ENCODE results near the gene NSUN6.

The NSUN6 gene

DNA sequence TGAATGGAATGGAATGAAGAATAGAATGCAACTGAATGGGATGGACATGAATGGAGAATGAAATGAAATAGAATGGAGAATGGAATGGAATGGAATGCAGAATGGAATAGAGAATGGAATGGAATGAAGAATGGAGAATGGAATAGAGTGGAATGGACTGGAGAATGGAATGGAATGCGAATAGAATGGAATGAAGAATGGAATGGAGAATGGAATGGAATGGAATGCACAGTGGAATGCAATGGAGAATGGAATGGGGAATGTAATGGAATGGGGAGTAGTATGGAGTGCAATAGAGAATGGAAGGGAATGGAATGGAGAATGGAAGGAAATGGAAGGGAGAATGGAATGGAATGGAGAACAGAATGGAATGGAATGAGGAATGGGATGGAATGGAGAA is 93.4 kb downstream of the NSUN6 start:
- ATAC-seq, result no peak

- ATAC-seq, result no peak
Observed at GRCh38 chr10:18556522-18557147, 94.8 kb downstream of the NSUN6 start.

DNA sequence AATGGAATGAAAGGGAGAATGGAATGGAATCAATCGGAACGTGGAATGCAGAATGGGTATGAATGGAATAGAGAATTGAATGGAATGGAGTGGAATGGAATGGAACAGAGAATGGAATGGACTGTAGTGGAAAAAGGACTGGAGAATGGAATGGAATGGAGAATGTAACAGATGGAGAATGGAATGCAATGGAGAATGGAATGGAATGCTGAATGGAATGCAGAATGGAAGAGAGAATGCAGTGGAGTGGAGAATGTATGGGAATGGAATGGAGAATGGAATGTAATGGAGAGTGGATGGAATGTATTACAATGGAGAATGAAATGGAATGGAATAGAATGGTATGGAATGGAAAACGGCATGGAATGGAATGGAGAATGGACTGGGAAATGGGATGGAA is 96.9 kb downstream of the NSUN6 start:
- ATAC-seq, result no peak

DNA sequence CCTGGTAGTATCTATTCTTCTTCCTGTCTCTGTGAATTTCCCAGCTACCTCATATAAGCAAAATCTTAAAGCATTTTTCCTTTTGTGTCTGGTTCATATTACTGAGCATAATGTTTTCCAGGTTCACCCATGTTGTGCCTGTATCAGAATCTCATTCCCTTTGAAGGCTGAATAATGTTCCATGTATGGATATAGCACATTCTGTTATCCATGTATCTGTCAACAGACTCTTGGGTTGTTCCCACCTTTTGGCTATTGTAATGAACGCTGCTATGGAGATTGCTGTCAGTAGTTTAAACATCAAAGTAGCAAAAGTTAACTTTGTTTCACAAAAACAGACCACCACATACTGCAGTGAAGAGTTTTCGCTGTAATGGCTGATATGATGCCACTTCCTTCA is 99.9 kb downstream of the NSUN6 start:
- no peak for ATAC-seq

GRCh38 chr10:18549105-18549504 is 102.3 kb downstream of the NSUN6 start:
- no peak for ATAC-seq

DNA sequence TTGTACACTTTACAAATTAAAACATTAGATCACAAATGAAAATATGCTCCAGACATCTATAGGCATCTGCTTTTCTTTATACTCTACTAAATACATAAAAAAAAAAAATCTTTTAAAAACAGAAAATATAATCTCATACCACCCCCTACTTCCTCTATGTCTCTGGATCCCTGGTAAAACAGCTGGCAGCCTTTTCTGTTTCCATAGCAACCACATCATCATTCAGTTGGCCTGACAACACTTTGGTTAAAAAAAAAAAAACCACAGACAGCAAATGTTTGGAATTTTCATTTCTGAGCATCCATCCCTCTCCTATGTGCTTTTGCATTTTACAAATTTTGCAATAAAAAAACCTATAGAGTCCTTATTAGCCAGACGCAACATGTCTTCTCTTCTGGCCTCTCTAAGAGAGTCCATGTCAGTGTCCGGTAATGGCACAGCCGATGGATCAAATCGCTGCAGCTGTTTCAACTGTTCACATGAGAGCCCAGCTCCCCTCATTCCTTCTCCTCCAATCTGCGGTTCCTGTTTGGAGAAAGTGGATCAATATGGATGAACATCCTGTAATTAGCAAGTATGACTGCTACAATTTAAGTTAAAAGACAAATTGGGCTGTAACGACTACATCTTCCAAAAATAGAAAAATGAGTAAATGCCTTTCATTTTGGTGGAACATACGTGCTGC is 105.6 kb downstream of the NSUN6 start:
- ATAC-seq, result no peak

- no peak for ATAC-seq
Observed at GRCh38 chr10:18542832-18543231, 108.6 kb downstream of the NSUN6 start.

GRCh38 chr10:18540195-18540594 is 111.2 kb downstream of the NSUN6 start:
- no peak for ATAC-seq

- no peak for ATAC-seq
Observed at GRCh38 chr10:18539335-18539734, 112.1 kb downstream of the NSUN6 start.

DNA sequence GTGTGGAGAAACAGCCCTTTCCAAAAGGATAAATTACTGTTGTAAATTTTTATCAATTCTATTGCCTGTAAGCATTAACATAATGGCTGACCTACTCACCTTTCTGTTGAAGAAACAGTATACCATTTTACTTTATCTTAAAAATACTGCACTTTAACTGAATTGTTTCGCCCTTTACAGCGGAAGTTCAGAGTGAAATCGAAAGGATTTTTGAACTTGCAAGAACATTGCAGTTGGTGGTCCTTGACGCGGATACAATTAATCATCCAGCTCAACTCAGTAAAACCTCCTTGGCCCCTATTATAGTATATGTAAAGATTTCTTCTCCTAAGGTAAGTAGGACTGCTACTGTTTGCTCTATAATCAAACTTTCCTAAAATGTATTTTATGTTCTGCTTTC is 117.5 kb downstream of the NSUN6 start:
- ATAC-seq, result no peak

DNA sequence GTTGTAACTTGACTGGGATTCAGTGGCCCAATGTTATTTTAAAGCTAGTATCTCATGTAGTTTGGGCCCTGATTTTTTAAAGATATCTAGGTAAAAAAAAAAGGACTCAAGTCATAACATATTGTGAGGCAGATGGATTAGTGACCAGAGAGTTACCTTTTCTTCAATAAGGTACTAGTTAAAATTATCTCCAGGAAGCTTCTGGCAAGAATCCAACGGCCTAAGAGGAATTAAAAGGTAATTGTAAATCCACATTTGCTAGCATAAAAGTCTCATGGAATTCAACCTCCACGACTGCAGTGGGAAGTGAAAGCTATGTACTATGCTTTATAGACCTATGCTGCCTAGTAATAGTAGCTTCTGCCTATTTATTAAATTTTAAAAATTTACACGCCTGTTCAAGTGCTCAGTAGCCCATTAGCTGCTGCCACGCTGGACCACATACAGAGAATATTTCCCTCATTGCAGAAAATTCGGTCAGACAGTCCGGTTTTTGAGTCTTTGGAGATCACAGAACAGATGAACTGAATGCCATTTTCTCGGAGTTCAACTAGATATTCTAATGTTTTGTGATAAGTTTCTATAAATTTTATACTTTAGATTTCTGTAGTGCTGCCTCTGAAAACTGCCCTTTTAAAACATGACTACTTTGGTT is 118.4 kb downstream of the NSUN6 start:
- ATAC-seq, result no peak

DNA sequence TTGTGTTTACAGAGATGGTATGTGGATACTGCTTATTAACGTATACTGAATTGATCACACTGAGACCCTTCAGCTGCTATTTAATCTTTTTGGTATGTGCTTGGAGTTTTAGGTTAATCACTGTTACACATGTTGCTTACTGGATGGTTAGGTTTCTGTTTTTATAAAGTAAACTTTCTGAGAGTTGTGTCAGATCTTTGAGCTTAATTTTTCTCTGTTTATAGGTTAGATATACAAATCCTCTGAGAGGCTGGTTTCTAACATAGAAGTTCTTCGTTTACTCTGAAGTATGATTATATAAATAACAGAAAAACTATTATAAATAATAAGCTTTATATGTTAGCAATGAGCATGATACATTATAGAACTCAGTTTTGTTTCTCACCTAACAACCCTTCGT is 123.1 kb downstream of the NSUN6 start:
- no peak for ATAC-seq

- ATAC-seq, result no peak
Observed at GRCh38 chr10:18527687-18528086, 123.7 kb downstream of the NSUN6 start.

DNA sequence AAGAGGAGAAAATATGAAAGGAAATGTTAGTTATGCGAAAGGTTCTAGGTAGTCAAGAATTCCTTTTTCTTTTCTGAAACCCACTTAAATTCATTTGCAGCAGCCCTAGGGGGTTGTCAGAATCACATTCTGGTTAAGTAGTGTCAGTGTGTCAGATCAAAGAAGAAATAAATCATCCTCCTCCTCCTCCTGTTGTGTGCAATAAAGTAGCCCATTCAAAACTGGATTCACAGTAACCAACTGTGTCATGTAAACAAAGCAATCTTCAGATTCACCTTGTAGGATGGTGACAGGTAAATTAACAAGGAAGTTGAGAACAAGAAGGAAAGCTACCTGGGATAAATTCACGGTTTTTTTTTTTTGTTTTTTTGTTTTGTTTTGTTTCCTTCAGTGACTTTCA is 127.5 kb downstream of the NSUN6 start:
- no peak for ATAC-seq

GRCh38 chr10:18523025-18523424 is 128.4 kb downstream of the NSUN6 start:
- ATAC-seq, result no peak

GRCh38 chr10:18516851-18517250 is 134.5 kb downstream of the NSUN6 start:
- ATAC-seq, result no peak

GRCh38 chr10:18514537-18514936 is 136.8 kb downstream of the NSUN6 start:
- no peak for ATAC-seq

DNA sequence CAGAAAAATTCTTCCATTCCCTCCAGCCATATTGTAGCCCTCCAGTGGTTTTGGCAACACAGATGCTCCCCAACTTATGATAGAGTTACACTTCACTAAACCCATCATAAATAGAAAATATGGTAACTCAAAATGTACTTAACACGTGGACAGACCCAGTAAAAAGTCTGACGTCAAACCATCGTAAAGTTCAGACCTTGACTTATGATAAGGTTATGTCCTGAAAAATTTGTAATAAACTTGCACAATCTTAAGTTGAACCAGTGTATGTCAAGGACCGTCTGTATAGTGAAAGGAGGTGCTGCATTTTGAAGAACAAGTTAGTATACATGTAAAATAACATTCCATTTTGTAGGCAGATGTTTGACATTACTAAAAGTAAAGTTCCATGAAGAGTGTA is 142.8 kb downstream of the NSUN6 start:
- ATAC-seq, result no peak

- no peak for ATAC-seq
Observed at GRCh38 chr10:18505456-18506118, 145.8 kb downstream of the NSUN6 start.

GRCh38 chr10:18504161-18504560 is 147.2 kb downstream of the NSUN6 start:
- no peak for ATAC-seq

- ATAC-seq, result peak in 1 of 2 donors; percentile 15
Observed at GRCh38 chr10:18501629-18502028, 149.8 kb downstream of the NSUN6 start.

DNA sequence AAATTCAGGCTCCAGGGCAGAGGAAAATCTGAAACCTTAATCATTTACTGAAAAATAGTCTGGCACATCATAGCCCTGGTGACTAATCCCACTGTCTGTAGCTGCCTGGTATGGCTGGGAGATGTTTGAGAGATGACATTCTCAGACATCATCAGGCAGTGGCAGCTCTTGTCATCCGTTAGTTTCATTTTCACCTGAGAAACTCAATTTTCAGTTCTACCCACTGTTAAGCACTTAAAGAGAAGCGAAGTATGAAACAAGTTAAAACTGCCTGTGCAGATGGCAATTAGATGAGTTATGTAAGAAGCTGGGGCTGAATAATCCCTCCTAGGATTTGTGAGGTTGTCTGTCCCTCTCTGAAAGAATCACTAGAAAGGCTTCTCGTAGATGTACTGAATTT is 150.2 kb downstream of the NSUN6 start:
- peak; percentile 97 for ATAC-seq

DNA sequence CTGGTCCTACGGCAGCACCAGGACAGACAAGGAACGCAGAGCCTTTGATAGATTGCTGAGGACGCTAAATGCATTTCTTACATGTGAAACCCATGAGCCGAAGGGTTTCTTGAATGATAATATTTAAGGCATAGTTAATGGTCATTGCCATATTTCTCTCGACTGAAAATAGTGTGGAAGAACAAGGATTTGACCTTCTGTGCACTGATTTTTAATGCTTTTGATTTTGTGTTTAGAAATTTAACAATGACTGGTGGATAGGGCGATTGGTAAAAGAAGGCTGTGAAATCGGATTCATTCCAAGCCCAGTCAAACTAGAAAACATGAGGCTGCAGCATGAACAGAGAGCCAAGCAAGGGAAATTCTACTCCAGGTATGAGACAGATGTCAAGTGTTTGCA is 150.8 kb downstream of the NSUN6 start:
- ATAC-seq, result no peak

- ATAC-seq, result no peak
Observed at GRCh38 chr10:18498998-18499397, 152.4 kb downstream of the NSUN6 start.
